ENCODE measurements around the gene MYLK2. TPM values are rescaled to one million over a fixed set of nuclear protein-coding genes. Genes with fewer than 3 reads are reported as not detected.

Gene MYLK2
- total RNA-seq, 1 experiment from 2014 or later = 0.74 TPM

- no peak overlapping the region for H2BK5ac ChIP-seq (ENCODE audit: insufficient read length, low read length)
- H3K4me2 ChIP-seq (ENCODE audit: insufficient read depth, insufficient read length, low read length) = no peak overlapping the region
- no peaks in the 10 kb centered on the region for H3K27me3 ChIP-seq (ENCODE audit: insufficient read depth, low read length)
- H3K18ac ChIP-seq (ENCODE audit: insufficient read length, low read depth, low read length) = no peak overlapping the region
- no peaks in the 10 kb centered on the region for H3K79me2 ChIP-seq (ENCODE audit: insufficient read depth, low read length)
- no peak overlapping the region for H3K9ac ChIP-seq (ENCODE audit: extremely low read depth, insufficient read length, low read length)
- H3K23me2 ChIP-seq (ENCODE audit: insufficient read length, low read depth, low read length, poor library complexity, severe bottlenecking) = no peaks in the 10 kb centered on the region
- TF ChIP-seq, protein P1, sequence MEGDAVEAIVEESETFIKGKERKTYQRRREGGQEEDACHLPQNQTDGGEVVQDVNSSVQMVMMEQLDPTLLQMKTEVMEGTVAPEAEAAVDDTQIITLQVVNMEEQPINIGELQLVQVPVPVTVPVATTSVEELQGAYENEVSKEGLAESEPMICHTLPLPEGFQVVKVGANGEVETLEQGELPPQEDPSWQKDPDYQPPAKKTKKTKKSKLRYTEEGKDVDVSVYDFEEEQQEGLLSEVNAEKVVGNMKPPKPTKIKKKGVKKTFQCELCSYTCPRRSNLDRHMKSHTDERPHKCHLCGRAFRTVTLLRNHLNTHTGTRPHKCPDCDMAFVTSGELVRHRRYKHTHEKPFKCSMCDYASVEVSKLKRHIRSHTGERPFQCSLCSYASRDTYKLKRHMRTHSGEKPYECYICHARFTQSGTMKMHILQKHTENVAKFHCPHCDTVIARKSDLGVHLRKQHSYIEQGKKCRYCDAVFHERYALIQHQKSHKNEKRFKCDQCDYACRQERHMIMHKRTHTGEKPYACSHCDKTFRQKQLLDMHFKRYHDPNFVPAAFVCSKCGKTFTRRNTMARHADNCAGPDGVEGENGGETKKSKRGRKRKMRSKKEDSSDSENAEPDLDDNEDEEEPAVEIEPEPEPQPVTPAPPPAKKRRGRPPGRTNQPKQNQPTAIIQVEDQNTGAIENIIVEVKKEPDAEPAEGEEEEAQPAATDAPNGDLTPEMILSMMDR (conservative IDR thresholded peaks at IDR 0.05) = no peak
- no peaks in the 10 kb centered on the region for H3K9me3 Mint-ChIP-seq
- H3K4me3 Mint-ChIP-seq = no peak overlapping the region
- DNase-seq = no peak
- no peak overlapping the region for H2BK20ac ChIP-seq (ENCODE audit: low read depth, low read length, poor library complexity, severe bottlenecking)
- H4K20me1 ChIP-seq (ENCODE audit: control insufficient read depth, insufficient read depth, insufficient read length) = no peaks in the 10 kb centered on the region
- H3K4ac ChIP-seq (ENCODE audit: low read depth, low read length) = no peak overlapping the region
- H3K9me3 ChIP-seq (ENCODE audit: control insufficient read depth, low read depth, low read length) = no peaks in the 10 kb centered on the region
- no peak overlapping the region for H3K27ac ChIP-seq (ENCODE audit: insufficient read length, low read depth, low read length)
- H2AK5ac ChIP-seq (ENCODE audit: insufficient read length, low read length) = no peak overlapping the region
- H4K91ac ChIP-seq (ENCODE audit: insufficient read length, low read depth, low read length) = no peak overlapping the region
- H4K8ac ChIP-seq (replicated peaks; ENCODE audit: insufficient read length, low read depth, low read length) = no peak overlapping the region
- H3K27ac Mint-ChIP-seq = 0 out of 7 replicates have a peak overlapping the region, but pooled peaks of 1 of the 3 experiments have one; percentile 31
- no peak overlapping the region for H2BK120ac ChIP-seq (ENCODE audit: low read depth, low read length, poor library complexity, severe bottlenecking)
- H3K4me1 ChIP-seq (ENCODE audit: insufficient read depth, low read length) = no peaks in the 10 kb centered on the region
- WGBS (ENCODE audit: extremely low coverage, insufficient read length, low lambda C conversion rate) = no CpG with 5 or more reads among the region's 6 CpGs
- H2BK12ac ChIP-seq (ENCODE audit: insufficient read length, low read depth, low read length) = no peak overlapping the region
- no peaks in the 10 kb centered on the region for H3K79me1 ChIP-seq (ENCODE audit: insufficient read depth, low read depth, low read length, poor library complexity, severe bottlenecking)
- H3K56ac ChIP-seq (ENCODE audit: insufficient read length, low read depth, low read length) = no peak overlapping the region
- no peak overlapping the region for H3K14ac ChIP-seq (ENCODE audit: insufficient read depth, low read length)
- H3K36me3 Mint-ChIP-seq (ENCODE audit: insufficient read depth in 1 of 3, low read depth in 3 of 3) = no peaks in the 10 kb centered on the region
- H3K23ac ChIP-seq (ENCODE audit: insufficient read length, low read depth, low read length) = no peak overlapping the region
- H3K4me1 Mint-ChIP-seq = peaks cover 10 to 12% of the 10 kb centered on the region in 2 experiments
- no peak overlapping the region for H2AFZ ChIP-seq (ENCODE audit: low read length)
- no peak overlapping the region for H4K5ac ChIP-seq (ENCODE audit: insufficient read length, low read depth, low read length)
- no peak overlapping the region for H3T11ph ChIP-seq (ENCODE audit: low read length)
- peaks cover 2% of the 10 kb centered on the region for H3K27me3 Mint-ChIP-seq (ENCODE audit: low read depth)
- H2BK15ac ChIP-seq (ENCODE audit: low read depth, low read length) = no peak overlapping the region
These were observed 10.6 kb downstream of the MYLK2 start for GRCh38 chr20:31829731-31830130.

Data from H9 (cell line).